HepG2 (cell line): ENCODE results near the gene TTLL12. TPM values are rescaled to one million over a fixed set of nuclear protein-coding genes. Genes with fewer than 3 reads are reported as not detected.

Experiments
- ATAC-seq: fragments of 200-7000 bp; cut with Tn5 transposase; 3 replicates; pipeline ENCODE4 v1.9.1; 2020; ENCODE audit warnings: mild to moderate bottlenecking, moderate library complexity
- BruUV-seq: library from RNA; stranded (reverse); fragments of 400-500 nt; replicated peaks from 2 replicates; lab custom pipeline; 2021; lab: Mats Ljungman, UMichigan
- CTCF ChIA-PET: fragments of 300-600 bp; formaldehyde crosslinking; extraction: SDS; loops from one replicate; lab custom pipeline; 2021; ENCODE audit warnings: low total read pairs, inconsistent platforms, low intra/inter-chr PET ratio; lab: Yijun Ruan, JAX
- POLR2A ChIA-PET: fragments of 350-600 bp; sonication (Branson Sonifier 250); formaldehyde crosslinking; loops from one replicate; lab custom pipeline; 2020; ENCODE audit warnings: antibody characterized with exemption, inconsistent platforms; lab: Yijun Ruan, JAX
- DNase-seq: peaks from one replicate; pipeline ENCODE4 v3.0.0-alpha.2; 2015; ENCODE audit warnings: low spot score
- FAIRE-seq: peaks from 3 replicates; lab custom pipeline; 2011; peaks lifted over from hg19 to GRCh38; lab: Jason Lieb, UNC
- H2AFZ ChIP-seq: one replicate; pipeline ENCODE4 v1.6.1; 2011; ENCODE audit warnings: low read length, inconsistent platforms
- H3K27ac ChIP-seq: fragments of 300-600 bp; 3 replicates; pipeline ENCODE4 v1.8.0; 2011; ENCODE audit warnings: mixed run types, mild to moderate bottlenecking, mixed read lengths, low read length, inconsistent platforms; ENCODE audit not compliant: insufficient read depth; ENCODE audit errors: extremely low read length
- H3K27me3 ChIP-seq, 2 experiments: fragments of 200-600 bp in 1 of 2; 2 replicates in 1 of 2; 3 replicates in 1 of 2; pipeline versions ENCODE4 v1.6.0 to v1.8.0; 2011; ENCODE audit warnings: low read length in 2 of 2, mild to moderate bottlenecking in 2 of 2, moderate library complexity in 2 of 2, inconsistent platforms in 1 of 2; ENCODE audit not compliant: insufficient read depth in 2 of 2, control insufficient read depth in 1 of 2
- H3K36me3 ChIP-seq, 2 experiments: fragments of 200-600 bp in 1 of 2; replicated peaks in 1 of 2; 2 replicates in 1 of 2; 3 replicates in 1 of 2; pipeline versions ENCODE4 v1.5.1 to v1.8.0; 2011; ENCODE audit warnings: low read length in 2 of 2, inconsistent platforms in 1 of 2; ENCODE audit not compliant: insufficient read depth in 2 of 2, control insufficient read depth in 1 of 2
- H3K4me1 ChIP-seq: 2 replicates; pipeline ENCODE4 v1.5.1; 2012; ENCODE audit warnings: low read length, inconsistent platforms; ENCODE audit not compliant: insufficient read depth
- H3K4me2 ChIP-seq: 2 replicates; pipeline ENCODE4 v1.6.0; 2011; ENCODE audit warnings: low read depth, low read length, inconsistent platforms
- H3K4me3 ChIP-seq, 3 experiments: fragments of 200-600 bp in 1 of 3; sonication (generic), shearing (Covaris generic) in 1 of 3; replicated peaks in 1 of 3; 2 replicates each; pipeline ENCODE4 v1.5.1; 2011 to 2016; ENCODE audit warnings: low read length in 3 of 3, inconsistent platforms in 2 of 3, low read depth in 2 of 3, mild to moderate bottlenecking in 2 of 3, control low read depth in 1 of 3, mixed read lengths in 1 of 3; ENCODE audit not compliant: insufficient read depth in 1 of 3
- H3K79me2 ChIP-seq: one replicate; pipeline ENCODE4 v1.6.1; 2011; ENCODE audit warnings: low read length, inconsistent platforms; ENCODE audit not compliant: insufficient read depth
- H3K9ac ChIP-seq: 2 replicates; pipeline ENCODE4 v1.6.0; 2011; ENCODE audit warnings: mild to moderate bottlenecking, low read depth, low read length, inconsistent platforms; ENCODE audit not compliant: insufficient read depth
- H3K9me3 ChIP-seq: 2 replicates; pipeline ENCODE4 v1.5.1; 2012; ENCODE audit warnings: mild to moderate bottlenecking, low read length
- H4K20me1 ChIP-seq: 2 replicates; pipeline ENCODE4 v1.6.0; 2011; ENCODE audit warnings: inconsistent platforms, mild to moderate bottlenecking, low read length, moderate library complexity; ENCODE audit not compliant: insufficient read depth
- AFF4 ChIP-seq: sonication (generic); formaldehyde crosslinking; IDR thresholded peaks from 2 replicates; pipeline ENCODE4 v1.4.0; 2020; ENCODE audit warnings: missing genetic modification reagents
- ATM ChIP-seq: fragments of 450-650 bp; IDR thresholded peaks from 2 replicates; pipeline ENCODE4 v1.7.1; 2017; ENCODE audit warnings: mild to moderate bottlenecking, borderline replicate concordance
- KLF11 ChIP-seq: IDR thresholded peaks from 2 replicates; pipeline ENCODE4 v1.6.1; 2016; ENCODE audit warnings: missing compliant biosample characterization
- MBNL3 ChIP-seq: fragments of 250-450 bp; sonication (Bioruptor Pico); conservative IDR thresholded peaks from 2 replicates; pipeline ENCODE4 v1.8.0; 2022; ENCODE audit warnings: mild to moderate bottlenecking, inconsistent platforms
- MXD4 ChIP-seq: IDR thresholded peaks from 2 replicates; pipeline ENCODE4 v1.6.1; 2016; ENCODE audit warnings: mild to moderate bottlenecking, missing biosample characterization, missing genetic modification reagents
- NFE2 ChIP-seq: sonication (generic); formaldehyde crosslinking; IDR thresholded peaks from 2 replicates; pipeline ENCODE4 v1.4.0; 2020; ENCODE audit warnings: missing genetic modification reagents
- NFRKB ChIP-seq: fragments of 450-650 bp; IDR thresholded peaks from 2 replicates; pipeline ENCODE4 v1.6.1; 2017
- TBX2 ChIP-seq: sonication (generic); formaldehyde crosslinking; IDR thresholded peaks from 2 replicates; pipeline ENCODE4 v1.5.0; 2020; ENCODE audit warnings: missing genetic modification reagents, mild to moderate bottlenecking, borderline replicate concordance
- TRIM24 ChIP-seq: sonication (generic); formaldehyde crosslinking; IDR thresholded peaks from 2 replicates; pipeline ENCODE4 v1.8.0; 2022; ENCODE audit warnings: mild to moderate bottlenecking, missing genetic modification reagents
- ZFAT ChIP-seq: sonication (generic); formaldehyde crosslinking; conservative IDR thresholded peaks from 2 replicates; pipeline ENCODE4 v1.8.1; 2023; ENCODE audit warnings: missing genetic modification reagents, inconsistent platforms
- ZFY ChIP-seq: sonication (generic); formaldehyde crosslinking; IDR thresholded peaks from 2 replicates; pipeline ENCODE4 v1.4.0; 2020; ENCODE audit warnings: missing genetic modification reagents
- ZNF121 ChIP-seq: sonication (generic); formaldehyde crosslinking; IDR thresholded peaks from 2 replicates; pipeline ENCODE4 v1.5.0; 2020; ENCODE audit warnings: mild to moderate bottlenecking, missing genetic modification reagents
- ZNF17 ChIP-seq: sonication (generic); formaldehyde crosslinking; IDR thresholded peaks from 2 replicates; pipeline ENCODE4 v1.5.0; 2020; ENCODE audit warnings: mild to moderate bottlenecking, missing genetic modification reagents
- ZNF253 ChIP-seq: sonication (generic); formaldehyde crosslinking; IDR thresholded peaks from 2 replicates; pipeline ENCODE4 v1.8.0; 2022; ENCODE audit warnings: mild to moderate bottlenecking, missing genetic modification reagents, borderline replicate concordance
- ZNF296 ChIP-seq: sonication (generic); formaldehyde crosslinking; conservative IDR thresholded peaks from 2 replicates; pipeline ENCODE4 v1.5.0; 2020; ENCODE audit warnings: mild to moderate bottlenecking, missing genetic modification reagents
- ZNF383 ChIP-seq: sonication (generic); formaldehyde crosslinking; IDR thresholded peaks from 2 replicates; pipeline ENCODE4 v1.4.0; 2020; ENCODE audit warnings: missing genetic modification reagents, mild to moderate bottlenecking, borderline replicate concordance
- WGBS: methylation state at CpG from one replicate; pipeline ENCODE4 v1.1.6; 2017; ENCODE audit warnings: low lambda C conversion rate; 5-methylcytosine and 5-hydroxymethylcytosine counted together
- in situ Hi-C: cut with HindIII; loops from 2 replicates; pipeline ENCODE4 v1.10.0; 2017; ENCODE audit warnings: low pct_unique_long_range_greater_than_20kb; ENCODE audit not compliant: extremely low pct_ligation_motif_present
- intact Hi-C: fragments of 100-400 bp; cut with micrococcal nuclease; formaldehyde crosslinking; loops from one replicate; pipeline ENCODE4 v1.10.0; 2022; ENCODE audit not compliant: unreplicated experiment
- polyA plus RNA-seq, 8 experiments: library from polyadenylated mRNA; depleted of rRNA in 3 of 8; stranded (reverse) in 7 of 8; unstranded in 1 of 8; fragments of >200 nt; fragmentation: Illumina TruSeq in 4 of 8; extraction: Trizol in 4 of 8; gene quantifications; 2 replicates each; pipeline versions ENCODE4 v1.2.1 to v1.2.3, GENCODE V29; 2011 to 2016; ENCODE audit warnings: low read depth in 4 of 8, missing spikeins in 1 of 8, mixed read lengths in 1 of 8; ENCODE audit not compliant: insufficient read depth in 1 of 8
- total RNA-seq, 5 experiments: library from RNA; depleted of rRNA; stranded (reverse); fragments of >200 nt; fragmentation: Illumina TruSeq; extraction: Trizol; gene quantifications; 2 replicates each; pipeline ENCODE4 v1.2.3, GENCODE V29; 2016; ENCODE audit warnings: low read depth in 1 of 5

TTLL12 gene
- total and polyA plus RNA-seq, 2 of the 13 experiments (the other 11 are each of a cell fraction or from before 2014, with no cell fraction given) = 11.9 to 38.1 TPM

GRCh38 chr22:43144949-43145348, 42.0 kb downstream of the TTLL12 start:
- Histone ChIP-seq H3K4me1 (peaks cover 22% of the 10 kb centered on the region), H3K9me3 (no peaks in the 10 kb centered on the region), H3K27ac (no peak overlapping the region), H3K4me3 (no peak overlapping the region), H3K4me2 (no peak overlapping the region), H3K79me2 (peaks cover 8% of the 10 kb centered on the region), H3K36me3 (peaks cover 2 to 8% of the 10 kb centered on the region in 2 experiments; a peak in 4 of 5 replicates), H3K27me3 (peaks cover 4 to 10% of the 10 kb centered on the region in 2 experiments; a peak in 3 of 5 replicates), H2AFZ (no peak overlapping the region), H3K9ac (no peak overlapping the region), H4K20me1 (no peaks in the 10 kb centered on the region)
- POLR2A ChIA-PET = interaction anchor here (0.9 kb wide), 1 partner anchor 28 kb away, joined by 3 read pairs; no protein-coding TSS in a partner anchor
- CTCF ChIA-PET = no interaction called here
- no peak for FAIRE-seq
- BruUV-seq = no TSS peak
- TF ChIP-seq ZFAT (CRISPR knock-in tag) (no peak), ZFY (CRISPR knock-in tag) (no peak), ZNF17 (no peak), MBNL3 (no peak)
- DNase-seq = no peak
- in situ Hi-C loops (no loop called here), intact Hi-C loops (loop anchor here (5.0 kb wide), 1 partner anchor 38 kb away; no protein-coding TSS in a partner anchor)
- 92% methylated on average over 3 of the region's 3 CpGs for WGBS
- no peak for ATAC-seq

- Histone ChIP-seq H4K20me1 (no peaks in the 10 kb centered on the region), H3K4me3 (peak within 1 kb of the TSS; percentile 79 to 85 (median 85)), H3K27me3 (peaks cover 2 to 3% of the 10 kb centered on the region in 2 experiments; a peak in 3 of 5 replicates), H3K9ac (peak within 1 kb of the TSS; percentile 75), H3K9me3 (no peaks in the 10 kb centered on the region), H3K36me3 (peaks cover 8 to 26% of the 10 kb centered on the region in 2 experiments; a peak in 4 of 5 replicates), H2AFZ (peak within 1 kb of the TSS; percentile 93), H3K79me2 (peaks cover 8% of the 10 kb centered on the region), H3K27ac (peak within 1 kb of the TSS; percentile 62), H3K4me2 (peak within 1 kb of the TSS; percentile 82), H3K4me1 (peaks cover 22% of the 10 kb centered on the region)
- peak; percentile 61 for DNase-seq
- WGBS = 1% methylated on average over 8 of the region's 83 CpGs
- ChIA-PET CTCF (no interaction called here), POLR2A (interaction anchor here (0.7 to 1.5 kb wide), 3 partner anchors 16 to 120 kb away, joined by 3 to 4 read pairs (median 3); no protein-coding TSS in a partner anchor)
- no peak for FAIRE-seq
- peak; percentile 95 for ATAC-seq
- in situ Hi-C loops (no loop called here), intact Hi-C loops (loop anchor here (5.0 kb wide), 1 partner anchor 36 kb away; no protein-coding TSS in a partner anchor)
- BruUV-seq = TSS peak; percentile 70
- TF ChIP-seq TBX2 (CRISPR knock-in tag) = peak; percentile 85; the same call in 1 of the 2 replicates
- TF ChIP-seq AFF4 (CRISPR knock-in tag) = no peak
- TF ChIP-seq MXD4 (CRISPR knock-in tag) = peak; percentile 97
- no peak for TF ChIP-seq NFRKB
- no peak for TF ChIP-seq ATM
- TF ChIP-seq ZNF383 = no peak
- TF ChIP-seq ZNF296 (CRISPR knock-in tag) = no peak
- TF ChIP-seq NFE2 = no peak
- peak; percentile 92 for TF ChIP-seq KLF11 (CRISPR knock-in tag)
- TF ChIP-seq TRIM24 (CRISPR knock-in tag) = no peak
- peak; percentile 83 for TF ChIP-seq ZNF121
- 0 out of 2 replicates have a peak, but pooled peaks have one; percentile 44 for TF ChIP-seq ZNF253 (CRISPR knock-in tag)
Observed at GRCh38 chr22:43142880-43143562, 43.9 kb downstream of the TTLL12 start, which contains the start of gene MCAT. Gene MCAT, minus strand, starts transcription at chr22:43143398. Its CDS starts 50 bp downstream, at chr22:43143348.
